ENCODE measurements around the gene TLCD3A. TPM values are rescaled to one million over a fixed set of nuclear protein-coding genes. Genes with fewer than 3 reads are reported as not detected.

The TLCD3A gene
- total and polyA plus RNA-seq, 10 of the 15 experiments (the other 5 are each of a cell fraction or from before 2014, with no cell fraction given): 2.9 to 29.7 (median 17.8) TPM

DNA sequence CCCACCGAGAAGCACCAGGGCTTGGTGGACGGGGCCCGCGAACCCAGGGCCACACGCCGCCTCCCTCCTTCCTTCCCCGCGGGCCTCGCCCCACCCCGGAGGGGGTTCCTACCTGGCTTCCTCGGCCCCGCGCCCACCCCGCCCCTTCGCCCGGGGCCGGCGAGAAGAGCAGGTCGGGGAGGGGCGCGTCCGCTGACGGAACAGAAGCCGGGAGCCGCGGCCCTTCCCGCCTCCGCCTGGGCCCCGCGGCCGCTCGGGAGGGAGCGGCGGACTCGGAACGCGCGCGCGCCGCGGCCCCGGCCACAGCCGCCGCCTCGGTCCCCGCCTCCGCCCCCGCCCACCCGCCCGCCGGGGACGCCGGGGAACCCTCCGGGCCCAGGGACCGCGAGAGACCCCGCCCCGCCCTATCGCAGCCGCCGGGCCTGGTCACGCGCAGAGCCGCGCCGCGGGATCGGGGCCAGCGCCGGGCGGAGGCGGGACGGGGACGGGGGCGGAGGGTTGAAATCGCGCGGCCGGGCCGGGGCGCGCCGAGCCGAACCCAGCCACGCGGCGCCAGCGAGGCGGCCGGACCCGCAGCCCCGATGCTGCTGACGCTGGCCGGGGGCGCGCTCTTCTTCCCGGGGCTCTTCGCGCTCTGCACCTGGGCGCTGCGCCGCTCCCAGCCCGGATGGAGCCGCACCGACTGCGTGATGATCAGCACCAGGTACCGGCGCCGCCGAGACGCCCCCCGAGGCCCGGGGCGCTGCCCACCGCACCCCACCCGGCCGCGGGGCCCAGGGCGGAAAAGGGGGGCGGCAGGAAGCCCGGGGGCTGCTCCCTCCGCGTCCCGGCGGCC is at the start of gene TLCD3A (continued):
- TF ChIP-seq, protein P1, sequence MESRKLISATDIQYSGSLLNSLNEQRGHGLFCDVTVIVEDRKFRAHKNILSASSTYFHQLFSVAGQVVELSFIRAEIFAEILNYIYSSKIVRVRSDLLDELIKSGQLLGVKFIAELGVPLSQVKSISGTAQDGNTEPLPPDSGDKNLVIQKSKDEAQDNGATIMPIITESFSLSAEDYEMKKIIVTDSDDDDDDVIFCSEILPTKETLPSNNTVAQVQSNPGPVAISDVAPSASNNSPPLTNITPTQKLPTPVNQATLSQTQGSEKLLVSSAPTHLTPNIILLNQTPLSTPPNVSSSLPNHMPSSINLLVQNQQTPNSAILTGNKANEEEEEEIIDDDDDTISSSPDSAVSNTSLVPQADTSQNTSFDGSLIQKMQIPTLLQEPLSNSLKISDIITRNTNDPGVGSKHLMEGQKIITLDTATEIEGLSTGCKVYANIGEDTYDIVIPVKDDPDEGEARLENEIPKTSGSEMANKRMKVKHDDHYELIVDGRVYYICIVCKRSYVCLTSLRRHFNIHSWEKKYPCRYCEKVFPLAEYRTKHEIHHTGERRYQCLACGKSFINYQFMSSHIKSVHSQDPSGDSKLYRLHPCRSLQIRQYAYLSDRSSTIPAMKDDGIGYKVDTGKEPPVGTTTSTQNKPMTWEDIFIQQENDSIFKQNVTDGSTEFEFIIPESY (IDR thresholded peaks at IDR 0.05): no peak
- TF ChIP-seq RAD21 (IDR thresholded peaks at IDR 0.05; ENCODE audit: insufficient read depth, low read depth, low read length) (no peak), EED (IDR thresholded peaks at IDR 0.05; ENCODE audit: low read depth) (0 out of 2 replicates have a peak, but pooled peaks have one; percentile 5), POU2F2 (IDR thresholded peaks at IDR 0.05; ENCODE audit: borderline replicate concordance, low read depth, low read length) (no peak), SIN3A (IDR thresholded peaks at IDR 0.05; ENCODE audit: low read depth, low read length) (no peak), NBN (IDR thresholded peaks at IDR 0.05) (no peak), IKZF1 (conservative IDR thresholded peaks at IDR 0.05) (peak; percentile 55), EZH2 (IDR thresholded peaks at IDR 0.05; ENCODE audit: borderline replicate concordance, control insufficient read depth, low read depth, low read length) (no peak), NR2F1 (conservative IDR thresholded peaks at IDR 0.05) (0 out of 2 replicates have a peak, but pooled peaks have one; percentile 13), MYB (IDR thresholded peaks at IDR 0.05; ENCODE audit: borderline replicate concordance, low read depth, low read length) (no peak), SRF (IDR thresholded peaks at IDR 0.05; ENCODE audit: low read depth in 2 of 2, low read length in 2 of 2) (no peak), YY1 (IDR thresholded peaks at IDR 0.05; ENCODE audit: low read depth, low read length) (no peak), DPF2 (IDR thresholded peaks at IDR 0.05) (peak; percentile 25; the same call in 1 of the 2 replicates), NFIC (IDR thresholded peaks at IDR 0.05; ENCODE audit: low read depth, low read length) (no peak), KDM1A (IDR thresholded peaks at IDR 0.05; ENCODE audit: borderline replicate concordance) (no peak), POLR2A (IDR thresholded peaks at IDR 0.05; ENCODE audit: low read depth, low read length) (peak; percentile 58), CREB1 (IDR thresholded peaks at IDR 0.05; ENCODE audit: low read depth) (no peak), RUNX3 (IDR thresholded peaks at IDR 0.05; ENCODE audit: low read length) (no peak)
- TF ChIP-seq, protein P2, sequence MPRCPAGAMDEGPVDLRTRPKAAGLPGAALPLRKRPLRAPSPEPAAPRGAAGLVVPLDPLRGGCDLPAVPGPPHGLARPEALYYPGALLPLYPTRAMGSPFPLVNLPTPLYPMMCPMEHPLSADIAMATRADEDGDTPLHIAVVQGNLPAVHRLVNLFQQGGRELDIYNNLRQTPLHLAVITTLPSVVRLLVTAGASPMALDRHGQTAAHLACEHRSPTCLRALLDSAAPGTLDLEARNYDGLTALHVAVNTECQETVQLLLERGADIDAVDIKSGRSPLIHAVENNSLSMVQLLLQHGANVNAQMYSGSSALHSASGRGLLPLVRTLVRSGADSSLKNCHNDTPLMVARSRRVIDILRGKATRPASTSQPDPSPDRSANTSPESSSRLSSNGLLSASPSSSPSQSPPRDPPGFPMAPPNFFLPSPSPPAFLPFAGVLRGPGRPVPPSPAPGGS (IDR thresholded peaks at IDR 0.05; ENCODE audit: borderline replicate concordance, insufficient read depth, low read depth, low read length, poor library complexity, severe bottlenecking): no peak
- TF ChIP-seq, protein P3, sequence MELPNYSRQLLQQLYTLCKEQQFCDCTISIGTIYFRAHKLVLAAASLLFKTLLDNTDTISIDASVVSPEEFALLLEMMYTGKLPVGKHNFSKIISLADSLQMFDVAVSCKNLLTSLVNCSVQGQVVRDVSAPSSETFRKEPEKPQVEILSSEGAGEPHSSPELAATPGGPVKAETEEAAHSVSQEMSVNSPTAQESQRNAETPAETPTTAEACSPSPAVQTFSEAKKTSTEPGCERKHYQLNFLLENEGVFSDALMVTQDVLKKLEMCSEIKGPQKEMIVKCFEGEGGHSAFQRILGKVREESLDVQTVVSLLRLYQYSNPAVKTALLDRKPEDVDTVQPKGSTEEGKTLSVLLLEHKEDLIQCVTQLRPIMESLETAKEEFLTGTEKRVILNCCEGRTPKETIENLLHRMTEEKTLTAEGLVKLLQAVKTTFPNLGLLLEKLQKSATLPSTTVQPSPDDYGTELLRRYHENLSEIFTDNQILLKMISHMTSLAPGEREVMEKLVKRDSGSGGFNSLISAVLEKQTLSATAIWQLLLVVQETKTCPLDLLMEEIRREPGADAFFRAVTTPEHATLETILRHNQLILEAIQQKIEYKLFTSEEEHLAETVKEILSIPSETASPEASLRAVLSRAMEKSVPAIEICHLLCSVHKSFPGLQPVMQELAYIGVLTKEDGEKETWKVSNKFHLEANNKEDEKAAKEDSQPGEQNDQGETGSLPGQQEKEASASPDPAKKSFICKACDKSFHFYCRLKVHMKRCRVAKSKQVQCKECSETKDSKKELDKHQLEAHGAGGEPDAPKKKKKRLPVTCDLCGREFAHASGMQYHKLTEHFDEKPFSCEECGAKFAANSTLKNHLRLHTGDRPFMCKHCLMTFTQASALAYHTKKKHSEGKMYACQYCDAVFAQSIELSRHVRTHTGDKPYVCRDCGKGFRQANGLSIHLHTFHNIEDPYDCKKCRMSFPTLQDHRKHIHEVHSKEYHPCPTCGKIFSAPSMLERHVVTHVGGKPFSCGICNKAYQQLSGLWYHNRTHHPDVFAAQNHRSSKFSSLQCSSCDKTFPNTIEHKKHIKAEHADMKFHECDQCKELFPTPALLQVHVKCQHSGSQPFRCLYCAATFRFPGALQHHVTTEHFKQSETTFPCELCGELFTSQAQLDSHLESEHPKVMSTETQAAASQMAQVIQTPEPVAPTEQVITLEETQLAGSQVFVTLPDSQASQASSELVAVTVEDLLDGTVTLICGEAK (IDR thresholded peaks at IDR 0.05; ENCODE audit: borderline replicate concordance): no peak
- TF ChIP-seq, protein P4, sequence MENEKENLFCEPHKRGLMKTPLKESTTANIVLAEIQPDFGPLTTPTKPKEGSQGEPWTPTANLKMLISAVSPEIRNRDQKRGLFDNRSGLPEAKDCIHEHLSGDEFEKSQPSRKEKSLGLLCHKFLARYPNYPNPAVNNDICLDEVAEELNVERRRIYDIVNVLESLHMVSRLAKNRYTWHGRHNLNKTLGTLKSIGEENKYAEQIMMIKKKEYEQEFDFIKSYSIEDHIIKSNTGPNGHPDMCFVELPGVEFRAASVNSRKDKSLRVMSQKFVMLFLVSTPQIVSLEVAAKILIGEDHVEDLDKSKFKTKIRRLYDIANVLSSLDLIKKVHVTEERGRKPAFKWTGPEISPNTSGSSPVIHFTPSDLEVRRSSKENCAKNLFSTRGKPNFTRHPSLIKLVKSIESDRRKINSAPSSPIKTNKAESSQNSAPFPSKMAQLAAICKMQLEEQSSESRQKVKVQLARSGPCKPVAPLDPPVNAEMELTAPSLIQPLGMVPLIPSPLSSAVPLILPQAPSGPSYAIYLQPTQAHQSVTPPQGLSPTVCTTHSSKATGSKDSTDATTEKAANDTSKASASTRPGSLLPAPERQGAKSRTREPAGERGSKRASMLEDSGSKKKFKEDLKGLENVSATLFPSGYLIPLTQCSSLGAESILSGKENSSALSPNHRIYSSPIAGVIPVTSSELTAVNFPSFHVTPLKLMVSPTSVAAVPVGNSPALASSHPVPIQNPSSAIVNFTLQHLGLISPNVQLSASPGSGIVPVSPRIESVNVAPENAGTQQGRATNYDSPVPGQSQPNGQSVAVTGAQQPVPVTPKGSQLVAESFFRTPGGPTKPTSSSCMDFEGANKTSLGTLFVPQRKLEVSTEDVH (IDR thresholded peaks at IDR 0.05; ENCODE audit: low read depth, partially characterized antibody): no peak
